K562 (cell line): ENCODE results near the gene HELB. TPM values are rescaled to one million over a fixed set of nuclear protein-coding genes. Genes with fewer than 3 reads are reported as not detected.

ENCODE experiments used
- ATAC-seq: fragments of 200-7000 bp; cut with Tn5 transposase; 3 replicates; pipeline ENCODE4 v1.9.1; 2020; ENCODE audit warnings: moderate library complexity
- BruUV-seq: library from RNA; stranded (reverse); fragments of 400-500 nt; replicated peaks from 2 replicates; lab custom pipeline; 2021; lab: Mats Ljungman, UMichigan
- CTCF ChIA-PET: fragments of 300-600 bp; formaldehyde crosslinking; extraction: SDS; loops from one replicate; lab custom pipeline; 2021; ENCODE audit warnings: low intra/inter-chr PET ratio; lab: Yijun Ruan, JAX
- POLR2A ChIA-PET: fragments of 300-600, 350-650 bp; sonication (Branson Sonifier 250); formaldehyde crosslinking; extraction: SDS; loops from one replicate; lab custom pipeline; 2021; ENCODE audit warnings: antibody characterized with exemption, inconsistent platforms; lab: Yijun Ruan, JAX
- DNase-seq, 4 experiments: peaks; one replicate each; pipeline versions ENCODE4 v3.0.0 to v3.0.0-alpha.2; 2011 to 2018; ENCODE audit warnings: low spot score in 3 of 4, mixed read lengths in 3 of 4; ENCODE audit errors: extremely low read depth in 1 of 4
- FAIRE-seq: peaks from 2 replicates; lab custom pipeline; 2011; peaks lifted over from hg19 to GRCh38; lab: Jason Lieb, UNC
- H2AFZ ChIP-seq: 2 replicates; pipeline ENCODE4 v1.6.0; 2011; ENCODE audit warnings: low read depth, low read length, control low read depth, inconsistent platforms
- H3K27ac ChIP-seq: fragments of 200-600 bp; 3 replicates; pipeline ENCODE4 v1.8.0; 2011; ENCODE audit warnings: low read depth, mild to moderate bottlenecking, control low read depth, inconsistent platforms, low read length, moderate library complexity, mixed read lengths; ENCODE audit errors: extremely low read depth
- H3K27me3 ChIP-seq, 2 experiments: fragments of 300-600 bp in 1 of 2; 2 replicates in 1 of 2; 3 replicates in 1 of 2; pipeline versions ENCODE4 v1.6.0 to v1.8.0; 2011; ENCODE audit warnings: inconsistent platforms in 2 of 2, low read length in 2 of 2, mild to moderate bottlenecking in 1 of 2, mixed read lengths in 1 of 2, moderate library complexity in 1 of 2; ENCODE audit not compliant: control insufficient read depth in 2 of 2, insufficient read depth in 2 of 2
- H3K36me3 ChIP-seq: fragments of 300-600 bp; 3 replicates; pipeline ENCODE4 v1.8.0; 2011; ENCODE audit warnings: mild to moderate bottlenecking, low read length, inconsistent platforms; ENCODE audit not compliant: control insufficient read depth, insufficient read depth
- H3K4me1 ChIP-seq, 2 experiments: fragments of 200-600 bp in 1 of 2; replicated peaks in 1 of 2; 2 replicates in 1 of 2; 3 replicates in 1 of 2; pipeline versions ENCODE4 v1.5.1 to v1.8.0; 2011; ENCODE audit warnings: inconsistent platforms in 2 of 2, low read length in 2 of 2, mild to moderate bottlenecking in 1 of 2, mixed read lengths in 1 of 2, moderate library complexity in 1 of 2; ENCODE audit not compliant: control insufficient read depth in 2 of 2, insufficient read depth in 2 of 2
- H3K4me2 ChIP-seq: 2 replicates; pipeline ENCODE4 v1.6.1; 2011; ENCODE audit warnings: low read length, control low read depth, inconsistent platforms, mixed read lengths; ENCODE audit not compliant: insufficient read depth
- H3K4me3 ChIP-seq: fragments of 200-600 bp; sonication (generic), shearing (Covaris generic); 2 replicates; pipeline ENCODE4 v1.5.1; 2016; ENCODE audit warnings: control low read depth, inconsistent platforms
- H3K79me2 ChIP-seq: fragments of 200-600 bp; 3 replicates; pipeline ENCODE4 v1.8.0; 2011; ENCODE audit warnings: low read length, inconsistent platforms; ENCODE audit not compliant: control insufficient read depth, insufficient read depth
- H3K9ac ChIP-seq, 2 experiments: 2 replicates each; pipeline versions ENCODE4 v1.6.0 to v1.6.1; 2011; ENCODE audit warnings: low read depth in 2 of 2, low read length in 2 of 2, control low read depth in 1 of 2, inconsistent platforms in 1 of 2, mild to moderate bottlenecking in 1 of 2, mixed read lengths in 1 of 2; ENCODE audit not compliant: insufficient read depth in 1 of 2
- H3K9me1 ChIP-seq: one replicate; pipeline ENCODE4 v1.6.0; 2011; ENCODE audit warnings: inconsistent platforms, mild to moderate bottlenecking, low read length, moderate library complexity; ENCODE audit not compliant: control insufficient read depth, insufficient read depth
- H3K9me3 ChIP-seq: replicated peaks from 2 replicates; pipeline ENCODE4 v1.5.1; 2011; ENCODE audit warnings: low read depth, low read length, inconsistent platforms; ENCODE audit not compliant: control insufficient read depth, insufficient read depth
- H4K20me1 ChIP-seq: replicated peaks from 2 replicates; pipeline ENCODE4 v1.6.1; 2011; ENCODE audit warnings: low read length, inconsistent platforms, mixed read lengths; ENCODE audit not compliant: control insufficient read depth, insufficient read depth
- ASH1L ChIP-seq: fragments of 450-650 bp; IDR thresholded peaks from 2 replicates; pipeline ENCODE4 v1.6.1; 2018; ENCODE audit warnings: borderline replicate concordance, mild to moderate bottlenecking, low read depth; ENCODE audit not compliant: partially characterized antibody
- EHMT2 ChIP-seq: fragments of 450-650 bp; IDR thresholded peaks from 2 replicates; pipeline ENCODE4 v1.6.1; 2018; ENCODE audit warnings: antibody characterized with exemption
- ESRRB ChIP-seq: fragments of 250-450 bp; sonication (Bioruptor Pico); IDR thresholded peaks from 2 replicates; pipeline ENCODE4 v1.5.0; 2020; ENCODE audit warnings: mild to moderate bottlenecking, moderate library complexity, borderline replicate concordance
- MYC ChIP-seq, 2 experiments: fragments of 250-450 bp in 1 of 2; sonication (Bioruptor Pico) in 1 of 2; IDR thresholded peaks; 2 replicates each; pipeline versions ENCODE4 v1.5.1 to v1.6.1; 2012 to 2021; ENCODE audit warnings: low read depth in 2 of 2, borderline replicate concordance in 1 of 2, improper control_type of control experiment in 1 of 2, low read length in 1 of 2, mild to moderate bottlenecking in 1 of 2, moderate library complexity in 1 of 2
- POLR2A ChIP-seq: fragments of 450-650 bp; conservative IDR thresholded peaks from 2 replicates; pipeline ENCODE4 v1.6.1; 2016
- POU5F1 ChIP-seq: fragments of 150-350 bp; IDR thresholded peaks from 2 replicates; pipeline ENCODE4 v1.6.1; 2014; ENCODE audit warnings: borderline replicate concordance, low read length, low read depth, mild to moderate bottlenecking; ENCODE audit not compliant: partially characterized antibody
- STAT5B ChIP-seq: fragments of 250-450 bp; sonication (Bioruptor Pico); IDR thresholded peaks from 2 replicates; pipeline ENCODE4 v1.8.0; 2021; ENCODE audit warnings: mild to moderate bottlenecking, inconsistent platforms
- THRAP3 ChIP-seq: fragments of 450-650 bp; IDR thresholded peaks from 2 replicates; pipeline ENCODE4 v1.6.1; 2016; ENCODE audit warnings: mild to moderate bottlenecking, inconsistent platforms, borderline replicate concordance
- TRIM25 ChIP-seq: fragments of 450-650 bp; IDR thresholded peaks from 2 replicates; pipeline ENCODE4 v1.7.0; 2016; ENCODE audit warnings: borderline replicate concordance
- U2AF2 ChIP-seq: fragments of 200-400 bp; formaldehyde crosslinking; optimal IDR thresholded peaks from 2 replicates; pipeline ENCODE3; 2017; ENCODE audit warnings: low read depth, mild to moderate bottlenecking, low read length
- USF2 ChIP-seq: sonication (generic); formaldehyde crosslinking; IDR thresholded peaks from 2 replicates; pipeline ENCODE4 v1.5.0; 2020; ENCODE audit warnings: missing genetic modification reagents
- ZBTB9 ChIP-seq: fragments of 450-650 bp; formaldehyde crosslinking; IDR thresholded peaks from 2 replicates; pipeline ENCODE4 v1.4.0; 2020; ENCODE audit warnings: mild to moderate bottlenecking, moderate library complexity
- ZFX ChIP-seq: sonication (generic); formaldehyde crosslinking; IDR thresholded peaks from 2 replicates; pipeline ENCODE4 v1.8.0; 2022; ENCODE audit warnings: mild to moderate bottlenecking, missing genetic modification reagents, moderate library complexity
- ZNF133 ChIP-seq: fragments of 250-450 bp; sonication (Bioruptor Pico); IDR thresholded peaks from 2 replicates; pipeline ENCODE4 v1.4.0; 2020; ENCODE audit warnings: mild to moderate bottlenecking
- ZNF41 ChIP-seq: fragments of 250-450 bp; sonication (Bioruptor Pico); conservative IDR thresholded peaks from 2 replicates; pipeline ENCODE4 v1.4.0; 2020; ENCODE audit warnings: mild to moderate bottlenecking
- ZNF511 ChIP-seq: sonication (generic); formaldehyde crosslinking; IDR thresholded peaks from 2 replicates; pipeline ENCODE4 v1.8.0; 2022; ENCODE audit warnings: mild to moderate bottlenecking, missing genetic modification reagents
- ZNF589 ChIP-seq: fragments of 200-800 bp; sonication (Bioruptor generic); IDR thresholded peaks from 2 replicates; pipeline ENCODE4 v1.6.1; 2016; ENCODE audit warnings: low read depth, missing genetic modification characterization, missing compliant biosample characterization
- WGBS: fragments of 100-300 bp; shearing (Covaris generic); methylation state at CpG from one replicate; pipeline ENCODE4 v1.1.6; 2016; ENCODE audit warnings: low coverage, mixed read lengths; ENCODE audit not compliant: insufficient coverage; ENCODE audit errors: missing lambda C conversion rate; 5-methylcytosine and 5-hydroxymethylcytosine counted together
- in situ Hi-C: fragments of 300-500 bp; cut with MboI; formaldehyde crosslinking; loops from 4 replicates; pipeline ENCODE4 v1.15.0; 2018; ENCODE audit warnings: inconsistent platforms, mixed read lengths
- intact Hi-C: fragments of 100-400 bp; cut with micrococcal nuclease; formaldehyde crosslinking; loops from 2 replicates; pipeline ENCODE4 v1.14.2; 2022
- polyA plus RNA-seq, 8 experiments: library from polyadenylated mRNA; depleted of rRNA in 4 of 8; stranded (reverse) in 5 of 8; unstranded in 3 of 8; fragments of >200 nt; fragmentation: Nextera tagmentation in 2 of 8; fragmentation: Illumina TruSeq in 1 of 8; extraction: Ambion mirVana in 2 of 8; extraction: Trizol in 1 of 8; gene quantifications; 2 replicates each; pipeline versions ENCODE4 v1.2.1 to v1.2.3, GENCODE V29; 2011 to 2014; ENCODE audit warnings: inconsistent platforms in 1 of 8, missing spikeins in 1 of 8
- total RNA-seq, 7 experiments: library from RNA; depleted of rRNA in 6 of 7; stranded (reverse); fragments of >200 nt in 6 of 7; fragmentation: Illumina TruSeq in 2 of 7; extraction: Trizol in 2 of 7; gene quantifications; 2 replicates each; pipeline versions ENCODE4 v1.2.1 to v1.2.3, GENCODE V29; 2011 to 2021; ENCODE audit warnings: low replicate concordance in 1 of 7

Gene HELB
- total and polyA plus RNA-seq, 9 of the 15 experiments (the other 6 are each of a cell fraction or from before 2014, with no cell fraction given), result 0.74 to 7.6 (median 2.4) TPM

GRCh38 chr12:66312189-66312588 lies 9.9 kb downstream of the HELB start:
- DNase-seq (no peak), FAIRE-seq (no peak), ATAC-seq (no peak)
- no peak overlapping the region for H3K4me3 ChIP-seq
- H3K27ac ChIP-seq, result no peak overlapping the region
- no peaks in the 10 kb centered on the region for H3K27me3 ChIP-seq
- intact Hi-C loops, result no loop called here
- no peaks in the 10 kb centered on the region for H3K4me1 ChIP-seq
- 11% methylated on average over 1 of the region's 1 CpG for WGBS
- no peaks in the 10 kb centered on the region for H4K20me1 ChIP-seq
- no peaks in the 10 kb centered on the region for H3K9me1 ChIP-seq
- no TSS peak for BruUV-seq
- H3K36me3 ChIP-seq, result peaks cover 9% of the 10 kb centered on the region; the same call in 1 of the 3 replicates
- H2AFZ ChIP-seq, result no peak overlapping the region
- POLR2A ChIA-PET, result interaction anchor here (2.2 kb wide), 1 partner anchor 10 kb away, joined by 9 read pairs; the partner anchor contains the start of gene HELB
- CTCF ChIA-PET, result interaction anchor here (0.6 kb wide), 1 partner anchor 377 kb away, joined by 4 read pairs; no protein-coding TSS in a partner anchor
- H3K4me2 ChIP-seq, result no peak overlapping the region
- H3K9ac ChIP-seq, result no peak overlapping the region
- H3K79me2 ChIP-seq, result peaks cover 4% of the 10 kb centered on the region; the same call in 1 of the 3 replicates
- no peaks in the 10 kb centered on the region for H3K9me3 ChIP-seq
- in situ Hi-C loops, result no loop called here
- no peak for TF ChIP-seq ZBTB9
- no peak for TF ChIP-seq ZFX
- no peak for TF ChIP-seq U2AF2
- TF ChIP-seq ASH1L, result no peak
- no peak for TF ChIP-seq TRIM25
- TF ChIP-seq ZNF133 (CRISPR knock-in tag), result no peak
- no peak for TF ChIP-seq ZNF589 (CRISPR knock-in tag)
- no peak for TF ChIP-seq ZNF41 (CRISPR knock-in tag)
- TF ChIP-seq POLR2A, result no peak
- no peak for TF ChIP-seq STAT5B
- no peak for TF ChIP-seq ZNF511 (CRISPR knock-in tag)
- TF ChIP-seq USF2, result no peak
- TF ChIP-seq THRAP3, result no peak
- TF ChIP-seq MYC (IDR thresholded peaks at IDR 0.05; ENCODE audit: low read depth, low read length), result no peak
- TF ChIP-seq MYC (CRISPR knock-in tag; IDR thresholded peaks at IDR 0.05; ENCODE audit: borderline replicate concordance, low read depth), result no peak
- no peak for TF ChIP-seq EHMT2
- TF ChIP-seq ESRRB (CRISPR knock-in tag), result no peak
- TF ChIP-seq POU5F1, result no peak
